ENCODE measurements around the gene MTA1.

MTA1 gene

DNA sequence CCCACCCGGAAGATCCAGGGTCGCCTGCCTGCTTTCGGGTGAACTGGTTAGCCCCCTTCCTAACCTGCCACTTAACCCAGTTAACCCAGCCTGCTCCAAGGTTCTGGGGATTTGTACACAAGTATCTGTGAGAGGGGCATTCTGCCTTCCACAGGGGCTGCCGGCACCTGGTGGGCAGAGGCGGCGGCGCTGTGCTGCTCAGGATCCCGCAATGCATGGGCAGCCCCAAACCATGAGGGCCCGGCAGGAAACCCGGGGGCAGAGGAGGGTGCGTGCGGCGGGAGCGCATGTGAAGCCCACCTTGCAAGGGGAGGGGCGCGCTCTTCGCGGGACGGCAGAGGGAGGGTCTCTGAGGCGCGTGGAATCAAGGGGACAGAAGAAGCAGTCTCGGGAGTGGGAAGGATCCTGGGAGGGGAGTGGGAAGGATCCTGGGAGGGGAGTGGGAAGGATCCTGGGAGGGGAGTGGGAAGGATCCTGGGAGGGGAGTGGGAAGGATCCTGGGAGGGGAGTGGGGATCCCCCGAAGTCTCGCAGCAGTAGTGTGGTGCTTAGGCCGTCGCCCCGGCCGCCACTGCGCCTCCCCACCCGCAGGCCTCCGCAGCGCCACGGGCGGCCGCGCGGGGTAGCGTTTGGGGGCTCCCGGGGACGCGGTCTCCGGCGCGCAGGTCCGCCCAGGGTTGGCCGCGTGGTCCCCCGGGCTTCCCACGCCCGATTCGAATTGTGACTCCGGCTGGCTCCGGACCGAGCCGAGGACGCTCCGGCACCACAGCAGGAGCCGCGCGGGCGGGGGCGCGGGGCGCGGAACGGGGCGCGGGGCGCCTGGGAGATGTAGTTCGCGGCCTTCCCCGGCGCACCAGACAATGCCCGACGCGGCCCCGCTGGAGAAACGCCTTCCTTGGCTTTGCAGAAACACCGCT lies 4.9 kb upstream of the MTA1 start:
- Histone ChIP-seq H3K36me3 (replicated peaks) (no peaks in the 10 kb centered on the region), H3K4me3 (ENCODE audit: low read depth, low read length) (peak overlapping the region; percentile 45), H3K27ac (no peak overlapping the region), H3K27me3 (replicated peaks) (no peaks in the 10 kb centered on the region)
- in situ Hi-C loops (cut with HindIII; ENCODE audit: low pct_ligation_motif_present, low sequenced_read_pairs) = no loop called here
- TF ChIP-seq, protein P1, sequence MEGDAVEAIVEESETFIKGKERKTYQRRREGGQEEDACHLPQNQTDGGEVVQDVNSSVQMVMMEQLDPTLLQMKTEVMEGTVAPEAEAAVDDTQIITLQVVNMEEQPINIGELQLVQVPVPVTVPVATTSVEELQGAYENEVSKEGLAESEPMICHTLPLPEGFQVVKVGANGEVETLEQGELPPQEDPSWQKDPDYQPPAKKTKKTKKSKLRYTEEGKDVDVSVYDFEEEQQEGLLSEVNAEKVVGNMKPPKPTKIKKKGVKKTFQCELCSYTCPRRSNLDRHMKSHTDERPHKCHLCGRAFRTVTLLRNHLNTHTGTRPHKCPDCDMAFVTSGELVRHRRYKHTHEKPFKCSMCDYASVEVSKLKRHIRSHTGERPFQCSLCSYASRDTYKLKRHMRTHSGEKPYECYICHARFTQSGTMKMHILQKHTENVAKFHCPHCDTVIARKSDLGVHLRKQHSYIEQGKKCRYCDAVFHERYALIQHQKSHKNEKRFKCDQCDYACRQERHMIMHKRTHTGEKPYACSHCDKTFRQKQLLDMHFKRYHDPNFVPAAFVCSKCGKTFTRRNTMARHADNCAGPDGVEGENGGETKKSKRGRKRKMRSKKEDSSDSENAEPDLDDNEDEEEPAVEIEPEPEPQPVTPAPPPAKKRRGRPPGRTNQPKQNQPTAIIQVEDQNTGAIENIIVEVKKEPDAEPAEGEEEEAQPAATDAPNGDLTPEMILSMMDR (IDR thresholded peaks at IDR 0.05; ENCODE audit: low read depth, low read length, missing control alignments) = peak; percentile 46
- DNase-seq = peak; percentile 56

DNA sequence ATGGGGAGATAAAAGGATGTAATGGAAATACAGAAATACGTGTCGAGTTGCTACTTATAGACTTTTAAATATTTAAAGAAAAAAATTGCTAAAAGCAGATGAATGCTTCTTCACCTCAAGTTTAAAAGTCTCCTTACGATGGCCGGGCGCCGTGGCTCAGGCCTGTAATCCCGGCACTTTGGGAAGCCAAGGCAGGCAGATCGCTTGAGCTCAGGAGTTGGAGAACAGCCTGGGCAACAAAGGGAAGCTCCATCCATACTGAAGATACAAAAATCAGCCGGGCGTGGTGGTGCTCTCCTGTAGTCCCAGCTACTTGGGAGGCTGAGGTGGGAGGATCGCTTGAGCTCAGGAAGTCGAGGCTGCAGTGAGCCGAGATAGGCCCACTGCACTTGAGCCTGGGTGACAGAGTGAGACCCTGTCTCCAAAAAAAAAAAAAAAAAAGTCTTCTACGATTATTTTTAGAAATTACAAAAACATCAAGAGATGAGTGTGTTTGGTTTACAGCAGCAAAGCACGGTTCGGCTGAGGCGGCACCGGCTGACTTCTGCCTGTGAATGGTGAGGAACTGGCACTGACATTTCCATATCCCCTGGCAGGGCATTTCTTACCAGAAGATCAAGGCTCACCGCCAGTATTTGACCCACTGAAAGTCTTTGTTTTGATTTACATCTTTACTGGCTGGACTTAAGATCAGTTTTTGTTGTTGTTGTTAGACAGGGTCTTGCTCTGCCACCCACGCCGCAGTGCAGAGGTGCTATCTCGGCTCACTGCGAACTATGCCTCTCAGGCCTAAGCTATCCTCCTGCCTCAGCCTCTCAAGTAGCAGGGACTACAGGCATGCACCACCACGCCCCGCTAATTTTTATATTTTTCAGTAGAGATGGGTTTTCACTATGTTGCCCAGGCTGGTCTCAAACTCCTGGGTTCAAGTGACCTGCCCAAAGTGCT lies 3.9 kb upstream of the MTA1 start:
- Histone ChIP-seq H3K36me3 (replicated peaks) (no peaks in the 10 kb centered on the region), H3K27ac (no peak overlapping the region), H3K4me3 (ENCODE audit: low read depth, low read length) (peak overlapping the region; percentile 45), H3K27me3 (replicated peaks) (no peaks in the 10 kb centered on the region)
- in situ Hi-C loops (cut with HindIII; ENCODE audit: low pct_ligation_motif_present, low sequenced_read_pairs) = no loop called here
- no peak for DNase-seq
- TF ChIP-seq, protein P1 (IDR thresholded peaks at IDR 0.05; ENCODE audit: low read depth, low read length, missing control alignments) = no peak

DNA sequence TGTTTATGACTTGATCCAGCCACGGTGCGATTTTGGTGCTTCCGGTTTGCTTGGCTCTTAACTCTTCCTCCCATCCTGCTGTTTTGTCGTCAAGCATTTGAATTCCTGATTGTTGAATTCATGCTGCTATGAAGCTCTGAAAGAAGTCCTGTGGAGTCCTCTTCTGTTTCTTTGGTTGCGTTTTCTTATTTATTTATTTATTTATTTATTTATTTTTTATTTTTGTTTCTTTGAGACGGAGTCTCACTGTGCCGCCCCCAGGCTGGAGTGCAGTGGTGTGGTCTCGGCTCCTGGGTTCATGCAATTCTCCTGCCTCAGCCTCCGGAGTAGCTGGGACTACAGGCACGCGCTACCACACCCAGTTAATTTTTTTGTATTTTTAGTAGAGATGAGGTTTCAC lies 3.0 kb upstream of the MTA1 start:
- Histone ChIP-seq H3K27me3 (replicated peaks) (no peaks in the 10 kb centered on the region), H3K27ac (no peak overlapping the region), H3K36me3 (replicated peaks) (no peaks in the 10 kb centered on the region), H3K4me3 (ENCODE audit: low read depth, low read length) (no peak overlapping the region)
- TF ChIP-seq, protein P1 (IDR thresholded peaks at IDR 0.05; ENCODE audit: low read depth, low read length, missing control alignments) = no peak
- in situ Hi-C loops (cut with HindIII; ENCODE audit: low pct_ligation_motif_present, low sequenced_read_pairs) = no loop called here
- DNase-seq = no peak

DNA sequence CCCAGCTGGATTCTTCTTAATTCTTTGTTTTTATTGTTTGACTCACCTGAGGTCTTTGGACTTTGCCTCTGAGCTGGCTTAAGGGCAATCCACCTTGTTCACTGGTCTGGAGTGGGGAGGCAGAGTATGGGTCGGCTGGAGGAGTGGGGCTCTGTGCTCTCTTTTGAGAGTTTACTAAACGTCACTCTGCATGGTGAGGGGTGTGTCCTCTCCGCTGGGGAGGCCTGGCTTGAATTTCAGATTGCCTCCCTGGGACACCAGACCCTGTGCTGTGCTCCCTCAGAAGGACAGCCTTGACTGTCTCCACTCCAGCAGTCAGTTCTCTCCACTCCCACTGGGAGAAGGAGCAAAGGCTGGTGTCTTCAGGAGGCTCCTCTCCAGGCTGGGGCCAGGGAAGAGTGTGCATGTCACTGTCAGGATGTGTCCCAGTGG lies 1.9 kb upstream of the MTA1 start:
- Histone ChIP-seq H3K4me3 (ENCODE audit: low read depth, low read length) (no peak overlapping the region), H3K27me3 (replicated peaks) (no peaks in the 10 kb centered on the region), H3K36me3 (replicated peaks) (no peaks in the 10 kb centered on the region), H3K27ac (no peak overlapping the region)
- DNase-seq = no peak
- in situ Hi-C loops (cut with HindIII; ENCODE audit: low pct_ligation_motif_present, low sequenced_read_pairs) = no loop called here
- TF ChIP-seq, protein P1 (IDR thresholded peaks at IDR 0.05; ENCODE audit: low read depth, low read length, missing control alignments) = no peak

DNA sequence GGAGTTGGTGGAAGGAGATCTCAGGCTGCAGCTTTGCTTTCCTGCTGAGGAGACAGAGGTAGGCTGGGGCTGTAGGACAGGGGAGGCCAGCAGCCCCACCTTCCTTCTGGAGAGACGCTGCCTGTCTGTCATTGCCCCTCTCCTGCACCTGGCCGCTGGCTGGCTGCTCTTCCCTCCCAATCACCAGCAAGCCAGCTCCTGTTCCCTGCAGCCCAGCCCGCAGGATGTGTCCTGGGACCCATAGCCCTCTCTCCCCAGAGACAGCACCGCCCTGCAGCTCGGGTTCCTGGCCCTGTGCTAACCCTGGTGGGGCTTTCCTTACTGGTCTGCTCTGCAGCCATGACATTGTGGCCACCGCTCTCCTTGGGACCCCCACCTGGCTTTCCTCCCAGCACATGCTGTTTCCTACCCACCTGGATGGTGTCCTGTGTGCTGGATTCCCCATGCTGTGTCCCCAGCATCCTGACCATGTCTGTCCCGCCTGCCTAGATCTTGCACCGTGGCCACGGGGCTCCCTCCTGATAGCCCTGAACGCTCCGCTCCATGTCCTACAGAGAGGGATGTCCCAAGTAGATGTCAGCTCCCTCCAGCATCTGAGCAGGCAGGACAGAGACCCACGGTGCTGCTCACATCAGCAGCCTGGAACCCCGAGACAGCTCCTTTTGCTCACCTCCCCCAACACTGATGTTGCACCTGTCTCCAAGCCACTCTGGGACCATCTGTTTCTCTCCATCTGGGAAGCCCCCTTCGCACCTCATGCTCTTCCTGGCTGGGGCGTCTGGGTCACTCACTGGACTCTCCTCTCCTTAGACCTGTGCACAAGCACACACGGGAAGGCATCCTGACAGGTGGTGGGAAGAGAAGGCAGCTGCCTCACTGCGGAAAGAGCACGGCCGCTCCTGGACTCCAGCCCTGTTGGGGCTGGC lies 1.1 kb upstream of the MTA1 start:
- H3K36me3 ChIP-seq (replicated peaks) = no peaks in the 10 kb centered on the region
- H3K27me3 ChIP-seq (replicated peaks) = no peaks in the 10 kb centered on the region
- TF ChIP-seq, protein P1 (IDR thresholded peaks at IDR 0.05; ENCODE audit: low read depth, low read length, missing control alignments) = no peak
- in situ Hi-C loops (cut with HindIII; ENCODE audit: low pct_ligation_motif_present, low sequenced_read_pairs) = no loop called here
- no peak overlapping the region for H3K27ac ChIP-seq
- DNase-seq = no peak
- peak overlapping the region; percentile 66 for H3K4me3 ChIP-seq (ENCODE audit: low read depth, low read length)

All from brain microvascular endothelial cell (primary cell).